GM19238 (cell line): ENCODE measurements around the gene EVX2.

Experiments used
- DNase-seq: peaks from one replicate; pipeline ENCODE4 v3.0.0; 2011; ENCODE audit warnings: low spot score; ENCODE audit not compliant: insufficient read length

Gene EVX2

GRCh38 chr2:176122052-176122682 lies 38.4 kb upstream of the EVX2 start:
- DNase-seq: no peak

GRCh38 chr2:176121190-176122051 lies 37.7 kb upstream of the EVX2 start:
- DNase-seq: no peak

GRCh38 chr2:176120364-176121189 lies 36.8 kb upstream of the EVX2 start:
- no peak for DNase-seq

- no peak for DNase-seq
These were observed 35.0 kb upstream of the EVX2 start for GRCh38 chr2:176118601-176119339.

GRCh38 chr2:176117823-176118371 lies 34.1 kb upstream of the EVX2 start:
- DNase-seq: no peak

- no peak for DNase-seq
These were observed 33.5 kb upstream of the EVX2 start for GRCh38 chr2:176117162-176117822.

GRCh38 chr2:176115883-176116813 lies 32.4 kb upstream of the EVX2 start, which contains the start of gene HOXD10:
TSS of gene HOXD10 (plus strand) at chr2:176116778. CDS start at chr2:176116834, 56 bp downstream.
- DNase-seq: no peak

GRCh38 chr2:176114930-176115625 lies 31.3 kb upstream of the EVX2 start:
- no peak for DNase-seq

- DNase-seq: no peak
These were observed 30.6 kb upstream of the EVX2 start for GRCh38 chr2:176114120-176114929.

GRCh38 chr2:176112375-176113302 lies 28.9 kb upstream of the EVX2 start:
- no peak for DNase-seq

- DNase-seq: no peak
These were observed 28.1 kb upstream of the EVX2 start for GRCh38 chr2:176111846-176112374.

- no peak for DNase-seq
These were observed 27.5 kb upstream of the EVX2 start for GRCh38 chr2:176111309-176111663.

GRCh38 chr2:176110415-176111308 lies 26.9 kb upstream of the EVX2 start:
- DNase-seq: no peak

GRCh38 chr2:176109946-176110345 lies 26.2 kb upstream of the EVX2 start:
- DNase-seq: no peak

GRCh38 chr2:176109192-176109901 lies 25.6 kb upstream of the EVX2 start:
- DNase-seq: no peak
